Activated gamma-delta T cell treated with anti-CD3 and anti-CD28 coated beads, Interleukin-2, amount 50 U/mL, for 16 hours (primary cell): ENCODE results near the gene NAALADL2.

ENCODE experiments used
- DNase-seq: peaks from one replicate; pipeline ENCODE4 v3.0.0-alpha.2; 2020; ENCODE audit warnings: low read depth

Gene NAALADL2

DNA sequence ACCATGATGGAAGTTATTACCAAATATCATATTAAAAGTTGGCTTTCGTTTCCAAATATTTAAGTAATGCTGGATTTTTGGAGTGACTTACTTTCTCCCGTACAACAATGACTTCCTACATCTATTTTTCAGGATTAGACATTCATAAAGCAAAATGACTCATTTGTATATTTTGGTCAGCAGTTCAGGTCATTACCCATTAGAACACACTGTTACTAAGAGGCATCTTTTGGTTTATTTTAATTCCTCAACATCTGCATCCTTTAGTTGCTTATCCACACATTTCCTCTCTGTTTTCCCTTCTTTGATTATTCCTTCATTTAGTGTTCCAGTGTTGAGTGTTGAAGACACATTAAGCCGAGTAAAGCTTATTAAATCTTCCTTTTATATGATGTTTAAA, 348.2 kb downstream of the NAALADL2 start:
- DNase-seq, result no peak

DNA sequence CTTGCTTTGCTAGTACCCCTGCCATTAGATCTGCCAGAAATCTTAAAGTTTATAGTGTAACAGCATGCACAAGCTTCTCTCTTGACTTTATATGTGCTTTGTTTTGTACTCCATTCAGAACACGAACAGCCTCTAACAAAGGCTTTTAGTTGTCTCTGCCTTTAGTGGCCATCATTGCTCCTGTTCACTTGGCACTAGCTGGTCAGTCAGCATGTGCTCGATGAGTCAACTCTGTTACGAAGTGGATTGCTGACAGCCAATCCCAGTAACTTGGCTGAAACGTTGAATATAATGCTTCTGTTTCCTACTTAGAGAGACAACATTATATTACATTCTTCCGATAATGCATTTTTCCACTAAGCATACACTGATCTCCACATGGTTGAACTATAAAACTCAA, 349.2 kb downstream of the NAALADL2 start:
- no peak for DNase-seq

DNA sequence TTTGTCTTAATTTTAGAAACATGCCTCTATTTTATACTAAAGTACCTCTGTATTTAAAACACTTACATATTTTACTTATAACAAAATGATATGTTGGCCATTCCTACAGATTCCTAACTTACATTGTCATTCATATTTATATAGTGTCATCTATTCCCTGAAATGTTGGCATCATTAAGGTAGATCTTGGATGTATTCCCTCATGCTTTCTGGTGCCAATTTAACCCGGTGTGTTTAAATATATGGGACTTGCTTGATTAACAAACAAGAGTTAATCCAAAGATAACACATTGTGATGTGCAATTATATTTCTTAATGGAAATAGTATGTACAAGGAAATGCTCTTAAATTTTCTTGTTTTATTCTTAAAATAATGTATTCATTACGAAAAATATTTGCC, 352.3 kb downstream of the NAALADL2 start:
- DNase-seq, result no peak

DNA sequence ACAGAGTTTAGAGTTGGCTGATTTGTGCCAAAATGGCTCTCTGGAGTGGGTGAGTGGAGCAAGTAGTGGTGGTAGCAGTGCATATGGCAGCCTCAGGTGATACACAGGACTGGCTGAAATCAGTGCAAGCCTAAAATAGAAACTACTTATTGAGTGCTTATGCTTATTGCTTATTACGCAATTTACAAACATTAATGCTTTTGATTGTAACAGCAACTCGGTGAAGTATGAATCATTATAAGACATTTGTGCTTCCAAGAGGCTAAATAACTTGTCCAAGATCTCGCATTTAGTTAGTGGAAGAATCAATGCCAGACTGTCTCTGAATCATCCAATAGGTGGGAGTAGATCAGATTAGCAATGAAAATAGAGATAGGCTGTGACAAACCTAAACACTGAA, 353.8 kb downstream of the NAALADL2 start:
- no peak for DNase-seq

DNA sequence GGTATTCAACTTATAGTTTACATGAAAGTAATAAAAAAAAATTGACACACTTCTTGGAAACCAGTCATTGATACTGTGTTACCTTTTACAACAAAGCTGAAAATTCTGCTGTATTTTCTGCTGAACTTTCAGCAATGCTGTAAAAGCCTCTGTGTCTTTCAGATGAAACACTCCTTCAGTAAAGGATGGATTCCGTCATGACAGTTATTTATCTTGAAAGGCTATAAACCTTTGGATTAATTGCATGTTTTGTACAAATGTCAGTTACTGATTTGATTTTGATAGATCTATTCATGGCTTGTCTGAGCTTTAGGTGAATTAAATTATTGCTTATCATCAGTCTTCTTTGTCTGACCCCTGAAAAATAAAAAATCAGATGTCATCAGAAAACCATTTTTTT, 355.1 kb downstream of the NAALADL2 start:
- no peak for DNase-seq

DNA sequence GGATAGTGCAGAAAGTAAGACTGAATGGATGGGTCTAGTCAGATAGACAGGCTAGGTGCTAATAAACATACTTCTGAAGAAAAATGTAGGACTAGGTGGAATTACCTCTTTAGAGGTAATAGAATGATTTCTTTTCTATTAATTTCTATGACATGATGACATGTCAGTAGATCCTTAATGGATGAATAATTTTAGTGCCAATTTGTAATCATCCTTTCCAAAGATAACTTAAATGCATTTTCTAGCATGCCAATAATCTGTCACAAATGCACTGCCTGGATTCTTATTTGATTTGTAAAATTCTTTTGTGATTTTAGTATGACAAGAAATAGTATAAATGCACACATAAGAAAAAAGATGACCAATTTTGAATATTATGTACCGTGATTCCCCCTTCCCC, 356.7 kb downstream of the NAALADL2 start:
- no peak for DNase-seq

DNA sequence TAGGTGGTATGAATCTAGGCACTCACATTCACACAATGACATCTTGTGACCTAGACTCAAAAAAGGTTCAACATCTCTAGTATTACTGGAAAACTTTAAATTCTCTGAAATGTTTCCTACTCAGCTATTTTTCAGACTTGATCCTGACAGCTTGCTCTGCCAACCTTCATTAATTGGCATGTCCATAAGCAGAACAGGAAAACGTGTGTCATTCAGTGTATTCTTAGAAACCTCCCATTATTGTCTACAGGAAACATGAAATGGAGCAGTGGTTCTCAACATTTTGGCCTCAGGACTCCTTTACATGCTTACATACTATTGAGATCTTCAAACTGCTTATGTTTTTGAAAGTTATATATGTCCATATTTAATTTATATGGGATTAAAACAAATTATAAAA, 363.2 kb downstream of the NAALADL2 start:
- no peak for DNase-seq

DNA sequence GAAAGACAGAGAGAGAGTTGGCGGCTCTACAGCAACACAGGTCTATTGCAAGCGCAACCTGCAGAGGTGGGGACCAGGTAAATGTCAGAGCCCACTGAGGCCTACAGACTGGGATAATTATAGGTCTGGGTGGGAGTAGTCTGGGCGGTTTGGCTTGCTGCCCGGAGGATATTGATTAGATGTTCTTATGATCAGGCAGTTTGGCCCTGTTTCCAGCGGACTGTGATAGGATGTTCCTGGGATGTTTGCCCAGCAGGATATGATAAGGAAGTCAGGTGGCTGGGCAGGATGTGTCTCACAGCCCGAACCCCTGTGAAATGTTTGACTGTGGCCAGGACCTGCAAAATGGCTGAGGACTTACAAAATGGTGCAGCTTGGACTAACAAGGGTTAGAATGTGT, 364.9 kb downstream of the NAALADL2 start:
- no peak for DNase-seq

DNA sequence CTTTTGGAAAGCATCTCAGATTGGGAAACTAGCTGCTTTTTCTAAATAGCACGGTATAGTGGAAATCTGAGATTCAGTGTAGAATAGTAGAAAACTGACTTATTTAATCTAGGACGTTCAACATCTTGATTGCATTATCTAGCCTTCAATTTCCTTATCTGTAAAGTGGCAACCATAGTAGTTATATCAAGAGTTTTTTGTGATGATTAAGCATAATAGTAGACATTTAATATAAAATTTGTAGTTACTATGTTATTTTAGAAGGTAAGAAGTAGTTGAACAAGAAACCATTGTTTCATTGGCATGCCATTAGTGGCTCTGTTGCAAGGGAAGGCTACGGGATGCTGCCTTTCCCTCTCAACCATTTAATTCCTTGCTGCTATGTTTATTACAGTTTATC, 367.3 kb downstream of the NAALADL2 start:
- no peak for DNase-seq

DNA sequence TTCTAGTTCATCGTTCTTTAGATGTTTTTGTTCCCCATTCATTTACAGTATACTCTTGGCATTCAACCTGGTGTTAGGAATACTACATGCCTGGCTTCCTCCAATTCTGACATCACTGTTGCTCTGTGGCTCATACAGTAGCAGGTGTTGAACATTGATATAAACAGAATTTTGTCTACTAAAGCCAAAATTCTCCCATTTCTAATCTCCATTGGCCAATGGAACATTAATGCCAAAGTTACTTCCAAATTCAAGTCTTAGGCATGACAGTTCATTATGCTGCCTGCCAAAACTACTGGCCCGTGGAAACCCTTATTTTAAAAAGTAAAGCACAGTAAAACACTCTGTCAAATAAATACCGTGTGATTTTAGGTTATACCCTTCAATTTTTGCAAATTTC, 368.0 kb downstream of the NAALADL2 start:
- DNase-seq, result no peak

DNA sequence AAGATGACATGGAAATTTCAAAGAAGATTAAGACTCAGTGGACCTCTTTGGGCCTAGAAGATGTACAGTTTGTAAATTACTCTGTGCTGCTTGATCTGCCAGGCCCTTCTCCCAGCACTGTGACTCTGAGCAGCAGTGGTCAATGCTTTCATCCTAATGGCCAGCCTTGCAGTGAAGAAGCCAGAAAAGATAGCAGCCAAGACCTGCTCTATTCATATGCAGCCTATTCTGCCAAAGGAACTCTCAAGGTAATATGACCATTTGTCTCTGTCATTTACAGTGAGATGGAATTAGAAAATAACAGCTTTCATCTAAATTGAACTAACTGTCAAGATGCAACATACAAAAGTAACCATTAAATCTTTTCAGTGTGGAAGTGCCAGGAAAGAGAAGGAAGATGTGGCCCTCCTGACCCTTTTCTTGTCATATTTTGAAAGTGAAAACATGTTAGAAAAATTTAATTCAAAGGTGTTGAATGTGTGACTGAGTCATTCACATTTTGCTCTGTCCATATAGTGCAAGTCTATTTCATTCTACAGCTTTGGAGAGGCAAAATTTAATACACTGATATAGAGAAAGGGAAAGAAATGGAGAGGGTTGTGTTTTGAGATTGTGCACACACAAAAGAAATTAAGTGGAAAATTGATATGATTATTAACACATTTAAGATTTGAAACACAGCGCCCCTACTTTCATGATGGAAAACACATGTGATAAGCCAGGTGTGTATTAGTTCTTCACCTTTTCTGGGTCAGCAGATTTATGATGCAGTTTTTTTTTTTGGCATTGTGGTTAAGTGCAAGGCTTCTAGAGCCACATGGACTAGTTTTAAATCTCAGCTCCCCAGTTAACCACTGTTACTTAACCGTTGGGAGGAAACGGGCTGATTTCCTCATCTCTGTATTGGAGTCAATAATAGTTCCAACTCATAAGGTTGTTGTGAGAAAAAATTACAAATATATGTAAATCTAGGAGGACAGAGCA, 375.1 kb downstream of the NAALADL2 start:
- DNase-seq, result no peak

DNA sequence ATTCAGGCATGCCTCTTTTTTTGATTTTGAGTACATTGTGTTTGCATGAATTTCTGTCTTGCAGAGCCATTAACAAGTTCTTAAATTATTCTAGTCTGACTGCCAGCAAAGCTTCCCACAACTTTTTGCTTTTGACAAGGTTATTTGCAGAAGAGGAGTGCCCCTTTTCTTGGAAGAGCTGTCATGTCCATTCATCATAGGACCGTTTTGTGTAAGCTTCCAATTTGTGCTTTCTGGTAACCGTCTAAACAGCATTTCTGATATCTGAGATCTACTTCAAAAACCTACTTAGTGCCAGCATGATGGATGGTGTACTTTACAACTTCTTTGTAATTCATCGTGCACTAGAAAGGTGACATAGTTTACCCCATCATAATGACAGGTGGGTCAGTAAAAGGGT, 379.7 kb downstream of the NAALADL2 start:
- no peak for DNase-seq

DNA sequence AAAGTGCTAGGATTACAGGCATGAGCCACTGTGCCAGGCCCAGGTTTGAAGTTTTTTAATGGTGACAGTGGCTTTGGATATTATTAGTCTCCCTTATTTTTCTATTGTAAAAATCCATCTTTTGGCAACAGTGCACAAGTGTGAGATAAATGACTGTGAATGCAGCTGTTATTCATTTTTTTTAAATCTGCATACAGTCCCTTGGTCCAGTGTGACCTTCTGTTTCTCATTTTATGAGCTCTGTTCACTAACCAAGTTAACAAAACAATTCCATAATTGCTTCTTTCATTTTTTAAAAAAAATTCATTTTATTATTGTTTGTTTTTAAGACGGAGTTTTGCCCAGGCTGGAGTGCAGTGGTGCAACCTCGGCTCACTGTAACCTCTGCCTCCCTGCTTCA, 381.8 kb downstream of the NAALADL2 start:
- DNase-seq, result no peak

DNA sequence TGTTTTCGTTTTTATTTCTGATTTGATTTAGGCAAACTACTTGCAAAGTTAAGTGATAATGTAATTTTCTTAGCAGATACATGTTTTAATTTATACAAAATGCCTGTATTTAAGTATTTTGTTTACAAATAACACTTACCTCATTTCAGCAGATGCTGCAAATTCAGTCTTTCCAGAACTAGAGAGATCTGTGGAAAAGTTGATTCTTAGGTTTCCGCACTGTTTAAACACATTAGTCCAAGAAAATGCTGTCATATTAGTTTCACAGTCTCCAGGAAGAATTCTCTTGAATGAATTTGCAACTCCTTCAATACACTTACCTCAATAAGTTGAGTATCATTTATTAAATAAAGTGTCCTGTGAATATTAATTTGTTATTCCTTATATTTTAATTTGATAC, 383.1 kb downstream of the NAALADL2 start:
- DNase-seq, result no peak

DNA sequence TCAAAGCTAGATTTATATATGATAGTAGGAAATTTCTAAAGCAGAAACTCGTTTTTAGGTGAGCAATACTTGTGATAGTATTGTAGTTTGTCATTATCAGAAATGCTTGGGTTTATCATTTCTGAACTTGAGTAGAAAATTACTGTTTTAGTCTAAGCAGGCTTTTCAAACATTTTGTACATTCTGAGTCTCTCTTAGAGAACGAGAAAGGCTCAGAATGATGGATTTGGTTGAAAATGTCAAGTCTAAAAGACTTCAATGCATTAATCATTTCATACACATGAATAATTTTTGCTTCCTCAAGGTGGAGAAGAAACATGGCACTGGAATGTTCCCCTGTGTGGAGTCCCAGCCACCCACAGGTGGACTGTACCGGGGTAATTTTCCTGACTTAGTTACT, 387.1 kb downstream of the NAALADL2 start:
- no peak for DNase-seq

DNA sequence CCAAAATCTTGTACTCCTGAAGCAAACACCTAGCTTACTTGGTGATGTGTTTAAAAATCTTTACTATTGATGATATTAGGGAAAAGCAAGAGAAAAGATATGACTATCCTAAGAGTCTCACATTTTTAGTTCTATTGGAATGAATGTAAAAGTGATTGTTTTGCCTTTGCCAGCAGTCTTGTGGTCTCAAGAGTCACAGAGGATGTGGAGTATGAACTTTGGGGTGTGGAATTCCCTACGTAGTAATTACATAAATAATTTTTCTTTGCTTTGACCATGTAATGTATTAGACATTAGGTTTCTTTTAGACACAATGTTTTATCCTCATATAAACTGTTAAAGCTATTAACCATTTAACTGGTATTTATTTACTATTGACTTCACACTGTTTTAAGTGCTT, 387.6 kb downstream of the NAALADL2 start:
- no peak for DNase-seq

DNA sequence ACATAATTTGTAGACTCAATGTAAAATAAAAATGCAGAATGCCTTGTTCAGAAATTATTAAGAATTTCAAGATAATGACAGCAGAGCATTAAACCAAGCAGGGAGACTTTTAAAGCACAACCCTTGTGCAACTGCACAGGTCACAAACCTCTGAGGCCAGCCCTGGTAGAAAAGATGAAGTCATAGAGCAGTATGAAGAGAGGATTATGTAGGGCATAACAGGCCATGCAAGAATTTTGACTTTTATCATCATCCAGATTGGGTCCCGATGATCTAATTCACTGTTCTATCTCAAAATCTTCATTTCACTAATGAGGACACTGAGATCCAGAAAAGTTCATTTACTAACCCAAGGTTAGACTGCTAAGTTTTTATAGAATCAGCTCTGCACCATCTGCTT, 388.5 kb downstream of the NAALADL2 start:
- no peak for DNase-seq

DNA sequence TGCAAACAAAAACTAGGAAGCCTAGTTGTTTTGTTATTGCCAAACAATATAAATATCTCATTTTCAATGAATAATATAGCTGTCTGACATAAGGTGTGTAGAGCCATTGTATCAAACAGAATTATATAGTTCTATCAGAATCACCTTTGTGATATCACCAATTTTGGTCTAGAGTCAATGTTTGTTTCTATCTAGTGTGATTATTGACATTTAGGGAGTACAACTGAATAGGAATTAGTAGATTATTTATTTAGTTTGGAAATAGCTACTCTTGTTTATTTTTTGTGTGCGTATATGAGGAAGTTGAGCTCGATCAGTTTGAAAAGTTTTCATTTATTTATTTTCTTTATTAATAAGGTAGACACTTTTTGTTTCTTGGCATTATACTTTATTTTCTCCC, 389.7 kb downstream of the NAALADL2 start:
- DNase-seq, result no peak

DNA sequence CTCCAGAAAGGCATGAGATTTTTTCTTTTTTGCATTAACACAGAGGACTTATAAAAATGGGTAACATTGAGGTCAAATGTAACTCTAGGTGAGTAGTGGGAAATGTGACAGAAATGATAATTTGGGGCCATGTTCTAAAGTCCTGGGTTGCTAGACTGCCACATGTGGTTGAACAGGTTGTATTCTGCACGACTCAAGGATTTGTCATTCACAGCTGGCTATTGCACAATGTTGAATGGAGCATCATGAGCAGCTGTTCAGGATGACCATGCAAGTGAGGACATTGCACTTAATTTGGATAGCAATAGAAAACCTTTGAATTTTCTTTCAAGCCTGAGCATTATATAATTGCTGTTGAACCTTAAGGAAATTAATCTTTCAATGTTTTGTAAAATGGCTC, 396.6 kb downstream of the NAALADL2 start:
- DNase-seq, result no peak

DNA sequence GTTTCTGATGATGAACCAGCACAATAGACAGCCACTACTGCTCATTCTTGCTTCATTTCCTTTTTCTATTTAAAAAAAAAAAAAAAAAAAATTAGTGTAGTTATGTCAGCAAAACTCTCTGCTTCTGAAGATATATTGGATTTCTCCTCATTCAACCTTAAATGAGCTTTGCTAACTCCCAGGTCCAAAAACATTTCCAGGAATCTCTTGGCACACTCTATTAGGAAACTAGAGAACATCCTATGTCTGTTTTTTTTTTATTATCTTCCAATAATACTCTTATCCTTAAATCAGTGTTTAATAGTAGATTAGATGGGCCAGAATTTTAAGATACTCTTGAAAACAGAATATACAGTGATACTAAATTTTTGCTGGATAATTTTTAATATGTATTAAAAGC, 398.0 kb downstream of the NAALADL2 start:
- no peak for DNase-seq

DNA sequence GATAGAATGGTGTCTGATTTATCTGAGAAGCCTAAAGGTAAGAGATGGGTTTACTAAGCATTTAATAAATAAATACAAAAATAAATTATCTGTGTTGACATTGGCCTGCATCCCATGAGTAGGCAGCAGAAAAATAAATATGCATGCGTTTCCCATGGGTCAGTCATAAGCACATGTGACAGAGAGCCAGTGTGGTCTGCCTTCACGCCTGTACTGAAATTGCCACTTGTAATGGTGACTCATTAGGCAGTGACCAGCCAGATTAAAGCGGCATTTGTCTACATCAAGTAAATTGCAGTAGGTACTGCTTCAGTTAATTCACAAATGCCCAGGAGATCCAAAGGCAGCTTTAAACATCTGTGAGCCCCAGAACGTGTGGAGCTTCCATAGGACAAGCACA, 399.6 kb downstream of the NAALADL2 start:
- no peak for DNase-seq

DNA sequence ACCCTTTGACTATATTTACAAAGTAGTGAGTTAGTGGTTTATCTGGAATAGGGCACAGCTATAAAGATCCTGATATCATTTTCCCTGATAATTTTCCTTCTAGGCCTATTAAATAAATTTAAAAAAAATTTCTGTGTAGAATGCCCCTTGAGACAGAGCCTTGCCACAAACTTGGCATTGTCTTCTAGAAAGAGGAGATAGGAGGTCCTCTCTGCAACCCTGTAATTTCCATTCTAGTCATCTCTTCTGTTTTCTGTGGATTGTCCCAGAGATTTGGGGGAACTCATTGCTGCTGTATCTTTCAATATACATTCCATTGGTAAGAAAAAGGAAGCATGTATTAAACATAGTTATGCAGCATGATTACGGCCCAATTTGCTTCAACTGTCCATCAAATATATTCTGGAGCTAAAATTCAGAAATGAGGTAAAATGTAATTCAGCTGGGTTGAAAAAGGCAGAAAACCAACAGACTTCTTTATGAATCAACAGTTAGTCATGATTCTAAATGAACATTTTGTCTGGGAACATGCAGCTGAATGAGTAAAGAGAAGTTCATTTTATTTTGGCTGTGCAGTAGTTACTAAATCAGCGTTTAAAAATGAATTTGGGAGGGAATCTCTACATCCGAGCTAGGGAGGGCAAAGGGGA, 401.1 kb downstream of the NAALADL2 start:
- no peak for DNase-seq

DNA sequence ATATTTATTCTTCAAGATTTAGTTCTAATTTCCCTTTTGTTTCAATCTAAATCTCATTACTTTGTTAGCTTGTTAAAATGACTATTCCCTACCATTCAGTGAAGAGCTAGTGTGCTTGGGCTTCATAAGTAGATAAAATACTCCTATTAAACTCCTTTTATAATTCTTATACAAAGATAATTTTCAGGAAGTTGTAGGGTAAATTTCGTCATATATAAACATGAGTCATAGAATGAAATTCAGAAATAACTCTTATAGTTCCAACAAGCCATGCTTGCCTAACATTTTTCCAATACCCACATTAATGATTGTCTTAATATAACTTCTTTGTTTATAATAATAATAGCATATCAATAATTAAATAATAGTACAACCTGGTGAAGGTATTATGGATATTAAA, 407.3 kb downstream of the NAALADL2 start:
- no peak for DNase-seq

DNA sequence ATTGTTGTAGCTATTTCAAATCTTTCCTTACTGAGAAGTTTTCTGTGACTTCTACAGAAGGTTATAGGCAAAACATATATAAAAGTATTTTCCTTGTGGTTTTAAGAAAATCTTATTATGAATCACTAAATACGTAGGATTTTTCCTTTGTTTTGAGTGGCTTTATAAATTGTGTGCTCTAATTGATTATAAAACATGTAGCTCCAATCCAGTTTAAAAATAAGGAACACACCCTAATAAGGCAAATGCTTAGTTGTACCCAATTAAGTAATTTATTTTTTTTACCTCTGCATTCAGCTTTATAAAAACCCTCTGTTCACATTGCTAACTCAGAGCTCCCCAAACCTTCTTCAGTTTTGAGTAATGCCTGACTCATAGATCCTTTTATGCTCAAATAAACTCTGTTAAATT, 408.0 kb downstream of the NAALADL2 start:
- no peak for DNase-seq
